Left lung (tissue), 10 donors: Measurements from ENCODE around the gene PRSS36. TPM values are rescaled to one million over a fixed set of nuclear protein-coding genes. Genes with fewer than 3 reads are reported as not detected.
"Not testable (repeated sequence)": the region's sequence is repeated elsewhere in the genome, so short reads cannot be mapped to it uniquely, and the experiment has no call there.

Experiments
- ATAC-seq: fragments of 200-7000 bp; cut with Tn5 transposase; one replicate; pipeline ENCODE4 v1.9.1; 2020; ENCODE audit warnings: moderate library complexity
- DNase-seq, 4 donors: peaks; one replicate each; pipeline ENCODE4 v3.0.0-alpha.2; 2013 to 2020
- H3K27ac ChIP-seq, 2 donors: fragments of 200-600 bp; sonication (generic) in 1 of 2; one replicate each; pipeline versions ENCODE4 v1.5.0 to v1.8.0; 2020 to 2021
- H3K27me3 ChIP-seq, 2 donors: fragments of 200-600 bp; sonication (generic) in 1 of 2; one replicate each; pipeline versions ENCODE4 v1.5.0 to v1.8.0; 2020 to 2021
- H3K36me3 ChIP-seq, 2 donors: fragments of 200-600 bp; sonication (generic) in 1 of 2; one replicate each; pipeline versions ENCODE4 v1.5.0 to v1.8.0; 2020 to 2021
- H3K4me1 ChIP-seq, 2 donors: fragments of 200-600 bp; one replicate each; pipeline ENCODE4 v1.8.0; 2021
- H3K4me3 ChIP-seq, 2 donors: fragments of 200-600 bp; sonication (generic) in 1 of 2; one replicate each; pipeline versions ENCODE4 v1.5.0 to v1.8.0; 2020 to 2021; ENCODE audit warnings: mild to moderate bottlenecking in 1 of 2
- H3K9me3 ChIP-seq, 2 donors: fragments of 200-600 bp; sonication (generic) in 1 of 2; one replicate each; pipeline versions ENCODE4 v1.5.0 to v1.8.0; 2020 to 2021
- CTCF ChIP-seq, 2 donors: fragments of 200-600 bp; sonication (generic) in 1 of 2; IDR thresholded peaks; one replicate each; pipeline versions ENCODE4 v1.5.0 to v1.8.0; 2021; ENCODE audit warnings: antibody characterized with exemption in 2 of 2
- intact Hi-C, 2 donors: fragments of 100-400 bp; cut with DNase I; formaldehyde crosslinking; loops; one replicate each; pipeline versions ENCODE4 v1.11.2 to v1.14.2; 2022
- polyA plus RNA-seq, 6 donors: library from polyadenylated mRNA; unstranded; fragments of 120-200 nt; gene quantifications; one replicate each; pipeline ENCODE4 v1.2.1, GENCODE V29; 2013; ENCODE audit not compliant: insufficient read length in 6 of 6
- total RNA-seq, 2 donors: library from RNA; stranded (reverse); fragmentation: NEBNext Ultra II Directional; extraction: Animal tissue kit (Norgen Biotek cat#: 25700); gene quantifications; one replicate each; pipeline ENCODE4 v1.2.1, GENCODE V29; 2021
- donor health status: DM: no; HTN: yes; CAD: no.
- donor health status: DM: no; HTN: no; CAD: no.

PRSS36 gene
- total and polyA plus RNA-seq, 8 donors = 0.70 to 5.8 (median 2.1) TPM

- no peak for DNase-seq
- H3K4me3 ChIP-seq = no peak overlapping the region
- no peaks in the 10 kb centered on the region for H3K36me3 ChIP-seq
- no peak overlapping the region for H3K27ac ChIP-seq
- intact Hi-C loops = no loop called here
- no peaks in the 10 kb centered on the region for H3K9me3 ChIP-seq
- no peak for ATAC-seq
- H3K27me3 ChIP-seq = peaks cover 0 to 15% of the 10 kb centered on the region in 2 donors
- no peak for TF ChIP-seq CTCF (IDR thresholded peaks at IDR 0.05)
- peaks cover 8 to 32% of the 10 kb centered on the region in 2 donors for H3K4me1 ChIP-seq
These were observed 6.1 kb downstream of the PRSS36 start for GRCh38 chr16:31143694-31144148.

GRCh38 chr16:31143011-31143693 is 6.7 kb downstream of the PRSS36 start:
- Histone ChIP-seq H3K4me3 (peak overlapping the region; percentile 42 to 46), H3K36me3 (no peaks in the 10 kb centered on the region), H3K27ac (peak overlapping the region in 1 of 2 donors; percentile 92), H3K27me3 (peaks cover 0 to 10% of the 10 kb centered on the region in 2 donors), H3K4me1 (peaks cover 8 to 37% of the 10 kb centered on the region in 2 donors), H3K9me3 (no peaks in the 10 kb centered on the region)
- ATAC-seq (no peak), DNase-seq (peak in 1 of 4 donors; percentile 76)
- no peak for TF ChIP-seq CTCF (IDR thresholded peaks at IDR 0.05)
- intact Hi-C loops = no loop called here

GRCh38 chr16:31142109-31143010 is 7.5 kb downstream of the PRSS36 start:
- TF ChIP-seq CTCF (IDR thresholded peaks at IDR 0.05) = peak; percentile 96 to 99
- peak overlapping the region; percentile 87 to 92 for H3K27ac ChIP-seq
- no peaks in the 10 kb centered on the region for H3K9me3 ChIP-seq
- intact Hi-C loops = no loop called here
- peaks cover 0 to 2% of the 10 kb centered on the region in 2 donors for H3K27me3 ChIP-seq
- DNase-seq = peak; percentile 99 to 100 (median 100)
- peak overlapping the region; percentile 42 to 46 for H3K4me3 ChIP-seq
- no peaks in the 10 kb centered on the region for H3K36me3 ChIP-seq
- H3K4me1 ChIP-seq = peaks cover 8 to 38% of the 10 kb centered on the region in 2 donors
- ATAC-seq = peak; percentile 94

- no peak for TF ChIP-seq CTCF (IDR thresholded peaks at IDR 0.05)
- intact Hi-C loops = no loop called here
- H3K36me3 ChIP-seq = no peaks in the 10 kb centered on the region
- peak; percentile 6 for ATAC-seq
- no peaks in the 10 kb centered on the region for H3K9me3 ChIP-seq
- peak overlapping the region in 1 of 2 donors; percentile 46 for H3K4me3 ChIP-seq
- H3K4me1 ChIP-seq = peaks cover 8 to 38% of the 10 kb centered on the region in 2 donors
- no peaks in the 10 kb centered on the region for H3K27me3 ChIP-seq
- DNase-seq = peak in 1 of 4 donors; percentile 73
- peak overlapping the region; percentile 87 to 92 for H3K27ac ChIP-seq
These were observed 8.3 kb downstream of the PRSS36 start for GRCh38 chr16:31141489-31142108.

- H3K27me3 ChIP-seq, ATAC-seq, H3K9me3 ChIP-seq, intact Hi-C loops, DNase-seq, H3K36me3 ChIP-seq, H3K4me3 ChIP-seq: not testable (repeated sequence)
- Histone ChIP-seq H3K4me1 (peaks cover 8 to 38% of the 10 kb centered on the region in 2 donors), H3K27ac (peak overlapping the region; percentile 87 to 92)
These were observed 8.8 kb downstream of the PRSS36 start for GRCh38 chr16:31141071-31141469.
